Cardiac septum (tissue), 1 donor: ENCODE data around the gene GPR152. TPM values are rescaled to one million over a fixed set of nuclear protein-coding genes. Genes with fewer than 3 reads are reported as not detected.
"Not testable (repeated sequence)": the region's sequence is repeated elsewhere in the genome, so short reads cannot be mapped to it uniquely, and the experiment has no call there.

Experiments
- DNase-seq: peaks from one replicate; pipeline ENCODE4 v3.0.0-alpha.2; 2020; ENCODE audit warnings: low spot score
- intact Hi-C: fragments of 100-400 bp; cut with DNase I; formaldehyde crosslinking; loops from one replicate; pipeline ENCODE4 v1.14.0; 2022
- total RNA-seq: library from RNA; stranded (reverse); fragmentation: NEBNext Ultra II Directional; extraction: Animal tissue kit (Norgen Biotek cat#: 25700); gene quantifications from one replicate; pipeline ENCODE4 v1.2.1, GENCODE V29; 2021
- donor health status: DM: no; HTN: no; CAD: no.

GPR152 gene
- total RNA-seq, 1 donor from 2014 or later = not detected

DNA sequence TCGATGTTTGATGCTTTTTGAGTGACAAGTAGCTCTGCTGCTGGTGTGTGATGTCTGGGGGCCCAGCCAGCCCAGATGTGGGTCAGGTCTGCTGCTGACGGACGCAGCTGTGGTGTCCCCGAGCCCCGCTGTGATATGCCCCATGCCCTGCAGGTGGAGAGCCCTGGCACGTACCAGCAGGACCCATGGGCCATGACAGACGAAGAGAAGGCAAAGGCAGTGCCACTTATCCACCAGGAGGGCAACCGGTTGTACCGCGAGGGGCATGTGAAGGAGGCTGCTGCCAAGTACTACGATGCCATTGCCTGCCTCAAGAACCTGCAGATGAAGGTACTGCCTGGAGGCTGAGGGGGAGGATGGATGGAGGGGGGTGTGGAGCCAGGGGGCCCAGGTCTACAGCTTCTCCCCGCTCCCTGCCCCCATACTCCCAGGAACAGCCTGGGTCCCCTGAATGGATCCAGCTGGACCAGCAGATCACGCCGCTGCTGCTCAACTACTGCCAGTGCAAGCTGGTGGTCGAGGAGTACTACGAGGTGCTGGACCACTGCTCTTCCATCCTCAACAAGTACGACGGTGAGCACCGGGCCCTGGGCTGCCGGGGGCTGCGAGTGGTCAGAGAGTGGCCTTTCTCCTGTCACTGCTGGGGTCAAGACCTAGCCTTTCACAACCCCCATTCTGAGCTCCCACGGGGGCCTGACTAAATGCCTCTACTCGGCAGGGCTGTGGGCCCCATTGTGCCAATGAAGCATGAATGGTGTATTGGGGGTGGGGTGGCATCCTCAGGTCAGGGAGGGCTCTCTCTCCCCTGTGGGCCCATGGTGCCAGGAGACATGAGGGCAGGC lies 37.6 kb upstream of the GPR152 start:
- DNase-seq = no peak
- intact Hi-C loops = no loop called here

DNA sequence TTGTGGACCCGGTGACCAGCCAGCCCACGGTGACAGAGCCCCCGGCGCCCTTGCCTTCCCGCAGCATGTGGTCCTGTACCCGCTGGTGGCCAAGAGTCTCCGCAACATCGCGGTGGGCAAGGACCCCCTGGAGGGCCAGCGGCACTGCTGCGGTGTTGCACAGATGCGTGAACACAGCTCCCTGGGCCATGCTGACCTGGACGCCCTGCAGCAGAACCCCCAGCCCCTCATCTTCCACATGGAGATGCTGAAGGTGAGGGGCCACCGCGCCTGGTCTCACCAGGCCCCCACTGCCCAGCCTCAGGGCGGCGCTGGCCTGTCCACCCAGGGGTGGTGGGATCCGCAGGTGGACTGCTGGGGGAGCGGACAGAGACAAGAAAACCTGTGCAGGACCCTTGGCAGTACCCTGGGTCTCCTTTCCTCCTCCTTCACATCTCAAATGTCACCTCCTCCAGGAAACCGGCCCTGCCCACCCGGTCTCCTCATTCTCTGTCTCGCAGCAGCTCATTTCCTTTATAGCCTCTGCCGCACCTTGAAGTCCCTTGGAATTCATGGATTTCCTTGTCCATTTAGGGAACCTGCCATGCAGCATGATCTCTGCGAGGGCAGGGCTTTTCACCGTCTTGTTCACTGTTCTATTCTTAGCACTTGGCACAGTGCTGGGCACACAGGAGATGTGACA lies 36.8 kb upstream of the GPR152 start:
- intact Hi-C loops = no loop called here
- DNase-seq = no peak

GRCh38 chr11:67486481-67487195 lies 34.1 kb upstream of the GPR152 start:
- no peak for DNase-seq
- intact Hi-C loops = no loop called here

GRCh38 chr11:67485873-67486361 lies 33.4 kb upstream of the GPR152 start:
- DNase-seq, intact Hi-C loops: not testable (repeated sequence)

DNA sequence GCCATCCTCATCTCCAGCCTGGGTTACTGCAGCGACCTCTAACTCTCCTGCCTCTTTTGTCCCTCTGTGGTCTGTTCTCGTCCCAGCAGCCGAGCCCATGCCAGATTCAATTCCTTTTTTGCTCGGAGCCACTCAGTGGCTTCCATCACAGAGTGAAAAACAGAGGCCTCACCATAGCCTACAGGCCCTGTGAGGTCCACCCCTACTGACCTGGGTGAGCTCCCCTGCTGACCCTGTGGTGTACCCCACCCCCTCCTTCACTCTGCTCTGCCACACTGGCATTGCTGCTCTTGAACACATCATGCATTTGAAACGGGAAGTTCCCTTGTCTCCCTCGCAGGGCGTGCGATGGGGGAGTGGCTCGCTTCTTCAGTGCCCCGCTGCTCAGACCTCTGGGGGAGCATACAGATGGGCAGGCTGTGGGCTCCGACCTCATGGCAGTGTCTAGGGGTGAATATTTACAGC lies 32.4 kb upstream of the GPR152 start:
- DNase-seq = no peak
- intact Hi-C loops = no loop called here

GRCh38 chr11:67483831-67484665 lies 31.5 kb upstream of the GPR152 start:
- DNase-seq = no peak
- intact Hi-C loops = loop anchor here (1.0 kb wide), 1 partner anchor 83 kb away; the partner anchor contains the start of gene PPP1CA

DNA sequence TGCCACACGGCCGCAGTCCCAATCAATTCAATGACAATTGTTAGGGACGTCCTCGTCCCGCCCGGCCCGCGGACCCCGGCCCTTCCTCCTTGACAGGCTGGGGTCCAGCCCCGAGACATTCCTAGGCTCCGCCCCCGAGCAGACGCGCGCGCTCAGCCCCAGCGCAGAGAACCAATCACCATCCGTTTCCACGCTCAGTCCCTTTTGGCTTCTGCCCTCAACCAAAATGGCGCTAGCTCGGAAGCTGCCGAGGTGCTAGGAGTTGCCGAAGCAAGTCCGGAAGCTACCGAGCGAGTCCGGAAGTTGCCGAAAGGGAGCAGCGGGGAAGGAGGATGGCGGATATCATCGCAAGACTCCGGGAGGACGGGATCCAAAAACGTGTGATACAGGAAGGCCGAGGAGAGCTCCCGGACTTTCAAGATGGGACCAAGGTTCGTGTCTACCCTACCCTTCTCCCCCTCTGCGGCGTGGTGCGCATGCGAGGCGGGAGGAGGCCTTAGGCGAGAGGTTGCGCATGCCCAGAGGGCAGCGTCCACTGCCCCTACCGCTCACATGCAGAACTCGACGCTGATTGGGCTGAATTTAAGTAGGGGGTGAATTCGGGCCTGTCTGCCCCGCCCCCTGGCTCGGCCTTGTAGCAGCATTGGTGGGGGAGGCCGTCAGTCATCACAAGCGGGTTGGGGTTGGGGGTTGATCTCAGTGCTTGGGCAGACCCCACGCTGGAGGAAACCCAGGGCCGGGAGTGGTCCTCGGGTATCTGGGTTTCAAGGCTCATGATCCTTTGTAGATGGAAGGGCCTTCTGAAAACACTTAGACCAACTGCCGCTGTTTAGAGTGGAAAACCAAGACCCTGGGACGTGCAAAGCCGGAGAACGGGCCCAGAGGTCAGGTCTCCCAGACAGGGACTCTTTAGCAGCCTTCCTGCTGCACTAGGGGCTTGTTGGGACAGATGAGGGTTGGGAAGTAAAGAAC lies 30.6 kb upstream of the GPR152 start, which contains the start of gene AIP:
AIP (plus strand) TSS at position 200 of the 972 bp plus-strand sequence; CDS start at position 333, 133 bp downstream.
- intact Hi-C loops = loop anchor here (1.0 kb wide), 1 partner anchor 82 kb away; the partner anchor contains the start of gene PPP1CA

DNA sequence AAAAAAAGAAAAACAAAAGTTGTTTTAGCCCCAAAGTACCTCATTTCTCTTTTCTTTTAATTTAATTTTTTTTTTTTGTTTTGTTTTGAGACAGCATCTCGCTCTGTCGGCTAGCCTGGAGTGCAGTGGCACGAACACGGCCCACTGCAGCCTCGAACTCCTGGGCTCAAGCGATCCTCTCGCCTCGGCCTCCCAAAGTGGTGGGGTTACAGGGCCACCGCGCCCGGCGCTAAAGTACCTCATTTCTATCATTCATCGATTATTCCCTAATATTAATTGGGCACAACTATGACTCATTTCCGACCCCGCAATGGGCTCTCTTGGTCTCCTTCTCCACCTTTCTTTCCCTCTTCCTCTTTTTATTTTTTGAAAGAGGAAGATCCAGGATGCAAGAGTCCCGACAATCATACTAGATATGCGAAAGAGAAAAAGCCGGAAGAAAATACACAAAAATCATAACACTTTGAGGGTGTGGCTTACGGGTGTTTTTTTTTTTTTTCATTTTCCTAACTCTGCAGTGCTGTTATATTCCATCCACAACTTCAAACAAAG lies 29.8 kb upstream of the GPR152 start:
- intact Hi-C loops = no loop called here
- no peak for DNase-seq

More for the DNA sequence above, 30.6 kb upstream of the GPR152 start, which contains the start of gene AIP:
- DNase-seq = peak; percentile 99

DNA sequence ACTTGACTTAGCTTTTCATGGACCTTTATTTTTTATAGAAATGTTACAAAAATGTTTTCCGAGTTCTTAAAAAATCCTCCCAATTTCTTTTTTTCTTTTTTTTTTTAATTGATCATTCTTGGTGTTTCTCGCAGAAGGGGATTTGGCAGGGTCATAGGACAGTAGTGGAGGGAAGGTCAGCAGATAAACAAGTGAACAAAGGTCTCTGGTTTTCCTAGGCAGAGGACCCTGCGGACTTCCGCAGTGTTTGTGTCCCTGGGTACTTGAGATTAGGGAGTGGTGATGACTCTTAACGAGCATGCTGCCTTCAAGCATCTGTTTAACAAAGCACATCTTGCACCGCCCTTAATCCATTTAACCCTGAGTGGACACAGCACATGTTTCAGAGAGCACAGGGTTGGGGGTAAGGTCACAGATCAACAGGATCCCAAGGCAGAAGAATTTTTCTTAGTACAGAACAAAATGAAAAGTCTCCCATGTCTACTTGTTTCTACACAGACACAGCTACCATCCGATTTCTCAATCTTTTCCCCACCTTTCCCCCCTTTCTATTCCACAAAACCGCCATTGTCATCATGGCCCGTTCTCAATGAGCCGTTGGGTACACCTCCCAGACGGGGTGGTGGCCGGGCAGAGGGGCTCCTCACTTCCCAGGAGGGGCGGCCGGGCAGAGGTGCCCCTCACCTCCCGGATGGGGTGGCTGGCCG lies 25.0 kb upstream of the GPR152 start:
- DNase-seq, intact Hi-C loops: not testable (repeated sequence)

DNA sequence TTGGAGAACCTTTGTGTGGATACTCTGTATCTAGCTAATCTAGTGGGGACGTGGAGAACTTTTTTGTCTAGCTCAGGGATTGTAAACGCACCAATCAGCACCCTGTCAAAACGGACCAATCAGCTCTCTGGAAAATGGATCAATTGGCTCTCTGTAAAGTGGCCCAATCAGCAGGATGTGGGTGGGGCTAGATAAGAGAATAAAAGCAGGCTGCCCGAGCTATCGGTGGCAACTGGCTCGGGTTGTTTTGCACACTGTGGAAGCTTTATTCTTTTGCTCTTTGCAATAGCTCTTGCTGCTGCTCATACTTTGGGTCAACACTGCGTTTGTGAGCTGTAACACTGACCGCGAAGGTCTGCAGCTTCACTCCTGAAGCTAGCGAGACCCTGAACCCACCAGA lies 24.2 kb upstream of the GPR152 start:
- intact Hi-C loops = not testable (repeated sequence)

DNA sequence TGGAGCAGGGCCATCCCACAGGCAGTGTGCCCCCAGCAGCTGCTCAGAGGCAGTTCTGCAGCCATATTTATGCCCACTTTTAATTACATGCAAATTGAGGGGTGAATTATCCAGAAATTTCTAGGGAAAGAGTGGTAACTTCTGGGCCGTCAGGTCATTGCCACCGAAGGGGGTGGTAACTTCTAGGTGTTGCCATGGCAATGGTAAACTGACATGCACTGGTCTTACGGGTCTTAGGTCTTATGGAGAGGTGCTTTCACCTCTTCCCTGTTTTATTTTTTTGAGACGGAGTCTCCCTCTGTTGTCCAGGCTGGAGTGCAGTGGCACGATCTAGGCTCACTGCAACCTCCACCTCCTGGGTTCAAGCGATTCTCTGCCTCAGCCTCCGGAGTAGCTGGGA lies 20.4 kb upstream of the GPR152 start:
- DNase-seq = no peak
- intact Hi-C loops = no loop called here

More for the DNA sequence above, 24.2 kb upstream of the GPR152 start:
- DNase-seq = not testable (repeated sequence)

DNA sequence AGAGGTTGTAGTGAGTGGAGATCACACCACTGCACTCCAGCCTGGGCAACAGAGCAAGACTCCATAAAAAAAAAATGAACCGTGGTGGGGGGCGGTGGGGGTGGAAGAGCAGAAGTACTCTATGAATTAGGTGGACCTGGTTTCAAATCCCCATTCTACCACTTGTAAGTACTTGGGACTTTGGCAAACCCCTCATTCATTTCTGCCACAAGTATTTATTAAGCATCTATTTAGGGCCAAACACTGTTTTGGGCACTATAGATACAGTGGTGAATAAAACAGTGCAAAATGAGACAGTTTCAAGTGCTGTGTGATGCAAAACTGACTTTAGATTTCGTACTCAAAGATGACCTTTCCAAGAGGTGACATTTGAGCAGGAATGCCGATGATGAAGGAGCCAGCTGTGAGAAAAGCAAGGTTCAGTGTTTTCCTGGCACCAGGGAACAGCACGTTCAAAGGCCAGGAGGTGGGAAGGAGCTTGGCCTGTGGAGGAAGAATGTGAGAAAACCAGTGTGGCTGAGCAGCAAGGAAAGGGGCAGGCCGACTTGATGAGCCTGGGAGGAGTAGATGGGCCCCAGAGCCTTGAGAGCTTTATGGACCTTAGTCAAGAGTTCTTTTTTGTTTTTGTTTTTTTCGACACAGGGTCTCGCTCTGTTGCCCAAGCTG lies 17.9 kb upstream of the GPR152 start:
- no peak for DNase-seq

DNA sequence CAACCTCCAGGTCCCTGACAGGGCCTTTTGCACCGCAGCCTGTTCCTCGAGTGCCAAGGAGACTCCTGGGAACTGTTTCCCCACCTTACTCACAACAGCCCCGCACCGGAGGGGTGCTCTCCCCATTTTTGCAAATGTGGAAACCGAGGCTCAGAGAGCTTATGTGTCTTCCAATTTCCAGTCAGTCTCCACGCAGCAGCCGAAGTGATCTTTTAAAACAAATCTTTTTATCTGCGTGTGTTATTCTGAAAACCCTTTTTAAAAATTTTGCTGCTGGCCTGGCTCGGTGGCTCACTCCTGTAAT lies 16.9 kb upstream of the GPR152 start:
- DNase-seq = no peak
- intact Hi-C loops = loop anchor here (1.0 to 2.0 kb wide), 4 partner anchors 37 to 79 kb away; partner anchors contain the start of genes PPP1CA, RAD9A and RPS6KB2

More for the DNA sequence above, 17.9 kb upstream of the GPR152 start:
- intact Hi-C loops = no loop called here

DNA sequence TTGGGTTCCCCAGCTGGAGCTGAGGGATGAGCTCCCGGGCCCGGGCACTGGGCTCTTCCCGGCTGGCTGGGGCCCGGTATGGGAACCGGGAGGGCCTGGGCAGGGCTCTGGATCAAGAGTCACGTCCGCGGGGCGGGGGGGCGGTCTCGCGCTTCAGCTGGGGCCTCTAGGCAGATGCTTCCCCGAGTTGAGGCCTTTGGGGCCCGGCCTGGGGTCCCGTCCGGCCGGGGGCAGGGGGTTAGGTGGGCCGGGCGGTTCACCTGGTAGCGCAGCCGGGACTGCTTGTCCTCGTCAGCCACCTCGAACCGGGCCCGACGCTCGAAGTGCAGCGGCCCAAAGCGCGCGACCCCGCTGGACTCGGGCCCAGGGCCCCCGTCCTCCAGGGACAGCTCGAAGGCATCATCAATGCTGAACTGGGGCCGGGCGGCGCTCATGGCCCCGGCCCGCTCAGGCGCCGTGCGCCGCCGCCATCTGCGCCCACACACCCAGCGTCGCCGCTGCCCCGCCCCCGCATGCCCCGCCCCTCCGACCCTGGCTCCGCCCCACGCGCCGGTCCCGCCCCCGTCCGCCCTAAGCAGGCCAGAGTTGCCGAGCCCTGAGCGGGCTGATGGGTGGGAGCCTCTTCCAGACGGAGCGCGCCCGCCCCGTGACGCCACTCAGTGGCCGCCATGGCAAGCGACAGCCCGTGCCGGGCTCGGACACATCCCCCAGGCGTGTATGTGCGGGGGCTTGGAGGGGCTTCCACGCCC lies 16.4 kb upstream of the GPR152 start, which contains the start of gene TMEM134:
TMEM134 (minus strand) TSS at position 493 of the 749 bp plus-strand sequence; CDS start at position 434, 59 bp downstream.
- intact Hi-C loops = loop anchor here (1.0 to 2.0 kb wide), 4 partner anchors 38 to 78 kb away; partner anchors contain the start of genes PPP1CA, RAD9A and RPS6KB2

DNA sequence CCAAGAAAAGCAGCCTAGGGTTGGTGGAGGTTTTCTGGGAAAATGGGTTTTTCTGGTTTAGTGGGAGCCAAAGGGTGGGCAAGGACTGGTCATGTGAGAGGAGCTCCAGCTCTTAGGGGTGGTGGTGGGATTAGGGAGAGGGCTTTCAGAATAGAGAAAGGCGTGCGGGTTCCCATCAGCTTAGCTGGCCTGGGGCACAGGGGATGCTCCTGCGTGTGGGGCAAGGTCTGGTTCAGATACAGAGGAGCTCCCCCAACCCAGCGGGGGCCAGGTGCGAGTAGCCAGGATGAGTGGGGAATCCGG lies 15.9 kb upstream of the GPR152 start:
- DNase-seq = no peak
- intact Hi-C loops = loop anchor here (2.0 kb wide), 3 partner anchors 38 to 78 kb away; partner anchors contain the start of genes RAD9A and RPS6KB2

More for the DNA sequence above, 16.4 kb upstream of the GPR152 start, which contains the start of gene TMEM134:
- DNase-seq = peak; percentile 98
